Endothelial cell of umbilical vein (primary cell): ENCODE measurements around the gene PTRHD1. TPM values are rescaled to one million over a fixed set of nuclear protein-coding genes. Genes with fewer than 3 reads are reported as not detected.

ENCODE experiments used
- BruUV-seq: library from RNA; stranded (reverse); fragments of 400-500 nt; replicated peaks from 2 replicates; lab custom pipeline; 2021; lab: Mats Ljungman, UMichigan
- CTCF ChIA-PET: fragments of 300-600, 350-600 bp; sonication (Branson Sonifier 250); formaldehyde crosslinking; loops from one replicate; lab custom pipeline; 2021; ENCODE audit warnings: antibody characterized with exemption, inconsistent platforms; lab: Charles Lee
- POLR2A ChIA-PET: fragments of 300-600, 350-600 bp; sonication (Branson Sonifier 250); formaldehyde crosslinking; loops from one replicate; lab custom pipeline; 2021; ENCODE audit warnings: antibody characterized with exemption, inconsistent platforms; lab: Charles Lee
- DNase-seq: peaks from one replicate; pipeline ENCODE4 v3.0.0-alpha.2; 2011; ENCODE audit warnings: low read depth, low spot score
- FAIRE-seq: peaks from 2 replicates; lab custom pipeline; 2011; peaks lifted over from hg19 to GRCh38; lab: Jason Lieb, UNC
- H2AFZ ChIP-seq: 2 replicates; pipeline ENCODE4 v1.6.0; 2012; ENCODE audit warnings: low read depth, low read length, control low read depth, inconsistent platforms
- H3K27ac ChIP-seq: 2 replicates; pipeline ENCODE4 v1.5.1; 2011; ENCODE audit warnings: low read depth, mild to moderate bottlenecking, control low read depth, low read length, moderate library complexity; ENCODE audit not compliant: insufficient read depth
- H3K27me3 ChIP-seq, 2 experiments: 2 replicates each; pipeline versions ENCODE4 v1.6.0 to v1.6.1; 2011; ENCODE audit warnings: low read length in 2 of 2, mixed read lengths in 1 of 2; ENCODE audit not compliant: control insufficient read depth in 2 of 2, insufficient read depth in 2 of 2
- H3K36me3 ChIP-seq, 2 experiments: 2 replicates in 1 of 2; 3 replicates in 1 of 2; pipeline ENCODE4 v1.5.1; 2011; ENCODE audit warnings: low read length in 2 of 2, mild to moderate bottlenecking in 1 of 2, moderate library complexity in 1 of 2; ENCODE audit not compliant: control insufficient read depth in 2 of 2, insufficient read depth in 2 of 2; ENCODE audit errors: extremely low read depth in 1 of 2
- H3K4me1 ChIP-seq: 3 replicates; pipeline ENCODE4 v1.5.1; 2011; ENCODE audit warnings: mild to moderate bottlenecking, low read length; ENCODE audit not compliant: control insufficient read depth, insufficient read depth; ENCODE audit errors: extremely low read depth
- H3K4me2 ChIP-seq: 2 replicates; pipeline ENCODE4 v1.6.1; 2011; ENCODE audit warnings: low read length, control low read depth, mixed read lengths; ENCODE audit not compliant: insufficient read depth
- H3K4me3 ChIP-seq, 3 experiments: fragments of 200-600 bp in 1 of 3; sonication (generic), shearing (Covaris generic) in 1 of 3; replicated peaks in 1 of 3; 2 replicates each; pipeline ENCODE4 v1.5.1; 2011 to 2016; ENCODE audit warnings: control low read depth in 3 of 3, low read length in 3 of 3, mild to moderate bottlenecking in 2 of 3, inconsistent platforms in 1 of 3, low read depth in 1 of 3, moderate library complexity in 1 of 3; ENCODE audit not compliant: insufficient read depth in 1 of 3
- H3K79me2 ChIP-seq: 2 replicates; pipeline ENCODE4 v1.6.0; 2012; ENCODE audit warnings: low read length, inconsistent platforms; ENCODE audit not compliant: control insufficient read depth, insufficient read depth
- H3K9ac ChIP-seq: replicated peaks from 2 replicates; pipeline ENCODE3; 2011; ENCODE audit warnings: low read length, control low read depth; ENCODE audit not compliant: insufficient read depth; ENCODE audit errors: extremely low read depth
- H3K9me1 ChIP-seq: replicated peaks from 3 replicates; pipeline ENCODE4 v1.6.0; 2011; ENCODE audit warnings: mild to moderate bottlenecking, low read length; ENCODE audit not compliant: control insufficient read depth, insufficient read depth; ENCODE audit errors: extremely low read depth
- H3K9me3 ChIP-seq: replicated peaks from 2 replicates; pipeline ENCODE4 v1.5.1; 2012; ENCODE audit warnings: low read length, inconsistent platforms; ENCODE audit not compliant: control insufficient read depth, insufficient read depth
- H4K20me1 ChIP-seq: replicated peaks from 2 replicates; pipeline ENCODE3; 2011; ENCODE audit warnings: mild to moderate bottlenecking, low read length; ENCODE audit not compliant: control insufficient read depth, insufficient read depth; ENCODE audit errors: extremely low read depth
- CTCF ChIP-seq, 2 donors: IDR thresholded peaks; 1 replicate in 1 of 2; 2 replicates in 1 of 2; pipeline ENCODE4 v1.5.1; 2011; ENCODE audit warnings: low read length in 2 of 2, mild to moderate bottlenecking in 2 of 2, moderate library complexity in 2 of 2, control low read depth in 1 of 2, inconsistent platforms in 1 of 2, low read depth in 1 of 2; ENCODE audit not compliant: insufficient read depth in 1 of 2; ENCODE audit errors: extremely low read depth in 1 of 2
- EZH2 ChIP-seq: IDR thresholded peaks from 2 replicates; pipeline ENCODE4 v1.6.1; 2012; ENCODE audit warnings: borderline replicate concordance, low read depth, mild to moderate bottlenecking, moderate library complexity, low read length, inconsistent platforms; ENCODE audit not compliant: severe bottlenecking
- FOS ChIP-seq: IDR thresholded peaks from 2 replicates; pipeline ENCODE4 v1.6.1; 2011; ENCODE audit warnings: mild to moderate bottlenecking, low read length, moderate library complexity, borderline replicate concordance; ENCODE audit not compliant: insufficient read depth
- GATA2 ChIP-seq: IDR thresholded peaks from 2 replicates; pipeline ENCODE4 v1.7.0; 2011; ENCODE audit warnings: low read depth, mild to moderate bottlenecking, moderate library complexity, mixed read lengths, low read length; ENCODE audit not compliant: insufficient read length, insufficient read depth
- JUN ChIP-seq: IDR thresholded peaks from 2 replicates; pipeline ENCODE4 v1.6.1; 2011; ENCODE audit warnings: borderline replicate concordance, low read depth; ENCODE audit not compliant: insufficient read length, insufficient read depth
- MYC ChIP-seq: IDR thresholded peaks from one replicate; pipeline ENCODE4 v1.6.1; 2011; ENCODE audit warnings: mild to moderate bottlenecking, low read depth, low read length
- POLR2A ChIP-seq: IDR thresholded peaks from 2 replicates; pipeline ENCODE4 v1.6.1; 2012; ENCODE audit warnings: low read depth, mild to moderate bottlenecking, control low read depth, low read length
- POLR2AphosphoS5 ChIP-seq: IDR thresholded peaks from 2 replicates; pipeline ENCODE4 v1.6.1; 2012; ENCODE audit warnings: low read depth, mild to moderate bottlenecking, control low read depth, low read length, moderate library complexity; ENCODE audit not compliant: insufficient read depth
- dilution Hi-C: fragments of 300-500 bp; cut with MboI; formaldehyde crosslinking; loops from one replicate; pipeline ENCODE4 v1.15.0; 2019; ENCODE audit warnings: low sequenced_read_pairs; ENCODE audit not compliant: extremely low pct_ligation_motif_present
- intact Hi-C: fragments of 100-400 bp; cut with micrococcal nuclease; formaldehyde crosslinking; loops from one replicate; pipeline ENCODE4 v1.10.0; 2022
- polyA plus RNA-seq, 4 experiments: library from polyadenylated mRNA; depleted of rRNA in 3 of 4; stranded (reverse) in 3 of 4; unstranded in 1 of 4; fragments of >200 nt; gene quantifications; 2 replicates each; pipeline versions ENCODE4 v1.2.1 to v1.2.3, GENCODE V29; 2011 to 2012; ENCODE audit warnings: missing spikeins in 1 of 4
- total RNA-seq: library from RNA; stranded (reverse); gene quantifications from 2 replicates; pipeline ENCODE4 v1.2.3, GENCODE V29; 2021
- TF ChIP-seq, protein P1 (sequence below): IDR thresholded peaks from 2 replicates; pipeline ENCODE4 v1.6.1; 2011; ENCODE audit not compliant: insufficient read depth, insufficient read length

Gene PTRHD1
- total and polyA plus RNA-seq, 2 donors (not counting 3 experiments of a cell fraction or from before 2014, with no cell fraction given), result 41.1 to 68.8 TPM

GRCh38 chr2:24824966-24825882, 32.0 kb upstream of the PTRHD1 start:
- no peaks in the 10 kb centered on the region for H3K9me1 ChIP-seq
- H4K20me1 ChIP-seq, result no peaks in the 10 kb centered on the region
- ChIA-PET CTCF (interaction anchor here (0.9 to 6.2 kb wide), 6 partner anchors 11 to 415 kb away, joined by 3 to 198 read pairs (median 82); partner anchors contain the start of genes CENPO and PTRHD1), POLR2A (no interaction called here)
- H3K4me2 ChIP-seq, result no peak overlapping the region
- intact Hi-C loops (loop anchor here (1.0 to 5.0 kb wide), 3 partner anchors 8 to 147 kb away; partner anchors contain the start of gene DNAJC27), dilution Hi-C loops (no loop called here)
- H3K4me3 ChIP-seq, result no peak overlapping the region
- FAIRE-seq (no peak), DNase-seq (no peak)
- H3K9ac ChIP-seq, result no peak overlapping the region
- TF ChIP-seq, protein P1, sequence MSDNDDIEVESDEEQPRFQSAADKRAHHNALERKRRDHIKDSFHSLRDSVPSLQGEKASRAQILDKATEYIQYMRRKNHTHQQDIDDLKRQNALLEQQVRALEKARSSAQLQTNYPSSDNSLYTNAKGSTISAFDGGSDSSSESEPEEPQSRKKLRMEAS, result no peak
- TF ChIP-seq POLR2AphosphoS5 (no peak), CTCF (IDR thresholded peaks at IDR 0.05; ENCODE audit: extremely low read depth in 1 of 2, insufficient read depth in 1 of 2, low read depth in 1 of 2, low read length in 2 of 2) (peak; percentile 45 to 53), GATA2 (no peak), FOS (no peak), JUN (no peak), POLR2A (no peak), EZH2 (no peak), MYC (no peak)
- no peaks in the 10 kb centered on the region for H3K9me3 ChIP-seq
- BruUV-seq, result no TSS peak
- H3K4me1 ChIP-seq, result peaks cover 20% of the 10 kb centered on the region
- H3K27ac ChIP-seq, result peak overlapping the region; percentile 58
- peaks cover 9 to 12% of the 10 kb centered on the region in 2 experiments for H3K36me3 ChIP-seq
- H3K79me2 ChIP-seq, result no peaks in the 10 kb centered on the region
- H3K27me3 ChIP-seq, result no peaks in the 10 kb centered on the region
- no peak overlapping the region for H2AFZ ChIP-seq
